Stomach (tissue), 9 donors: Measurements from ENCODE around the gene FCHSD2. TPM values are rescaled to one million over a fixed set of nuclear protein-coding genes. Genes with fewer than 3 reads are reported as not detected.
"Not testable (repeated sequence)": the region's sequence is repeated elsewhere in the genome, so short reads cannot be mapped to it uniquely, and the experiment has no call there.

Experiments
- DNase-seq, 2 donors: peaks; one replicate each; pipeline versions ENCODE4 v3.0.0 to v3.0.0-alpha.2; 2013 to 2019
- H3K27ac ChIP-seq, 5 donors: fragments of 200-600 bp in 4 of 5; sonication (generic) in 4 of 5; one replicate each; pipeline ENCODE4 v1.5.1; 2013 to 2019; ENCODE audit warnings: mild to moderate bottlenecking in 1 of 5, moderate library complexity in 1 of 5
- H3K27me3 ChIP-seq, 3 donors: fragments of 200-600 bp; sonication (generic); one replicate each; pipeline ENCODE4 v1.5.1; 2017 to 2019; ENCODE audit warnings: mixed run types in 1 of 3
- H3K36me3 ChIP-seq, 4 donors: fragments of 200-600 bp; sonication (generic); 1 replicate in 3 of 4; 2 replicates in 1 of 4; pipeline ENCODE4 v1.5.1; 2016 to 2019
- H3K4me1 ChIP-seq, 4 donors: fragments of 200-600 bp; sonication (generic); one replicate each; pipeline ENCODE4 v1.5.1; 2016 to 2019
- H3K4me3 ChIP-seq, 4 donors: fragments of 200-600 bp; sonication (generic) in 3 of 4; one replicate each; pipeline ENCODE4 v1.5.1; 2016 to 2019; ENCODE audit warnings: mild to moderate bottlenecking in 1 of 4
- H3K9me3 ChIP-seq, 4 donors: fragments of 200-600 bp; sonication (generic); one replicate each; pipeline ENCODE4 v1.5.1; 2016 to 2019
- CTCF ChIP-seq, 7 experiments: fragments of 450-650 bp in 4 of 7; fragments of 200-600 bp in 3 of 7; sonication (generic) in 3 of 7; IDR thresholded peaks; one replicate each; pipeline ENCODE4 v1.5.1; 2016 to 2019; ENCODE audit warnings: antibody characterized with exemption in 7 of 7, control low read depth in 2 of 7, mild to moderate bottlenecking in 1 of 7
- EP300 ChIP-seq: sonication (generic); formaldehyde crosslinking; IDR thresholded peaks from one replicate; pipeline ENCODE4 v1.6.1; 2017; ENCODE audit warnings: antibody characterized with exemption
- POLR2A ChIP-seq, 4 donors: fragments of 450-650 bp; IDR thresholded peaks; one replicate each; pipeline ENCODE4 v1.6.1; 2016; ENCODE audit warnings: antibody characterized with exemption in 4 of 4, control low read depth in 2 of 4, mild to moderate bottlenecking in 1 of 4, moderate library complexity in 1 of 4
- POLR2AphosphoS5 ChIP-seq, 3 donors: sonication (generic); formaldehyde crosslinking; IDR thresholded peaks; one replicate each; pipeline ENCODE4 v1.6.1; 2016; ENCODE audit warnings: antibody characterized with exemption in 3 of 3
- WGBS, 5 donors: extraction: QIAGEN DNeasy Blood & Tissue Kit in 3 of 5; methylation state at CpG; one replicate each; pipeline versions ENCODE4 v1.1.5 to v1.1.7; 2013 to 2018; 5-methylcytosine and 5-hydroxymethylcytosine counted together
- intact Hi-C: fragments of 100-400 bp; cut with DNase I; formaldehyde crosslinking; loops from one replicate; pipeline ENCODE4 v1.15.1; 2023; ENCODE audit warnings: low total_unique reads
- polyA plus RNA-seq, 3 donors: library from polyadenylated mRNA; stranded (reverse); fragments of 200-250 nt; gene quantifications; one replicate each; pipeline ENCODE4 v1.2.3, GENCODE V29; 2013
- total RNA-seq, 5 donors: library from RNA; depleted of rRNA; stranded (reverse); fragments of >200 nt; gene quantifications; one replicate each; pipeline versions ENCODE4 v1.1.0 to v1.2.3, GENCODE V29; 2014 to 2016
- donor health status: healthy with polysubstance abuse.
- donor health status: Bipolar disorder and iron deficiency.
- donor health status: healthy.

The FCHSD2 gene
- total and polyA plus RNA-seq, 8 donors: 5.7 to 64.3 (median 15.9) TPM

- TF ChIP-seq EP300 (no peak), POLR2AphosphoS5 (IDR thresholded peaks at IDR 0.05) (no peak), POLR2A (IDR thresholded peaks at IDR 0.05) (no peak), CTCF (IDR thresholded peaks at IDR 0.05) (no peak)
- no peaks in the 10 kb centered on the region for H3K36me3 ChIP-seq
- H3K27ac ChIP-seq: peak overlapping the region; percentile 9 to 95 (median 91)
- peaks cover 29 to 61% (median 47%) of the 10 kb centered on the region in 4 donors for H3K4me1 ChIP-seq
- H3K4me3 ChIP-seq: peak overlapping the region in 3 of 4 donors; percentile 60 to 75 (median 63)
- 31 to 59% (median 46%) methylated on average over 2 of the region's 2 CpGs for WGBS, 5 donors
- intact Hi-C loops: no loop called here
- no peaks in the 10 kb centered on the region for H3K27me3 ChIP-seq
- DNase-seq: no peak
- H3K9me3 ChIP-seq: no peaks in the 10 kb centered on the region
Observed at GRCh38 chr11:72793076-72793424, 349.1 kb downstream of the FCHSD2 start.

- peak overlapping the region in 4 of 5 donors; percentile 91 to 95 (median 93) for H3K27ac ChIP-seq
- intact Hi-C loops: no loop called here
- no peak for TF ChIP-seq POLR2AphosphoS5 (IDR thresholded peaks at IDR 0.05)
- no peak for TF ChIP-seq CTCF (IDR thresholded peaks at IDR 0.05)
- no peak for TF ChIP-seq EP300
- no peak for TF ChIP-seq POLR2A (IDR thresholded peaks at IDR 0.05)
- H3K4me1 ChIP-seq: peaks cover 33 to 66% (median 52%) of the 10 kb centered on the region in 4 donors
- H3K9me3 ChIP-seq: no peaks in the 10 kb centered on the region
- H3K27me3 ChIP-seq: no peaks in the 10 kb centered on the region
- H3K4me3 ChIP-seq: peak overlapping the region in 1 of 4 donors; percentile 63
- DNase-seq: peak in 1 of 2 donors; percentile 13
- WGBS, 5 donors: 94 to 100% (median 96%) methylated on average over 2 to 3 of the region's 3 CpGs
- no peaks in the 10 kb centered on the region for H3K36me3 ChIP-seq
Observed at GRCh38 chr11:72792437-72793021, 349.6 kb downstream of the FCHSD2 start.

DNA sequence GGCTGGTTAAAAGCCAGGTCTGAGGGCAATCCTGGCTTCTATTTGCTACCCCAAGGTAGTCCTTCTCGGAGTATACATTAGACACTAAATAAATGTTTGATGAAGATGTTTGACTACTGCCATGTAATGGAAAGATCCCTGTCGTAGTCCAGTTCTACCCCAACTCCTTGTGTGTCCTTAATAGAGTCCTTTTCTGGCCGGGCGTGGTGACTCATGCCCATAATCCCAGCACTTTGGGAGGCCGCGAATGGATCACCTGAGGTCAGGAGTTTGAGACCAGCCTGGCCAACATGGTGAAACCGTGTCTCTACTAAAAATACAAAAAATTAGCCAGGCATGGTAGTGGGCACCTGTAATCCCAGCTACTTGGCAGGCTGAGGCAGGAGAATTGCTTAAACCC lies 350.9 kb downstream of the FCHSD2 start:
- H3K4me3 ChIP-seq, H3K27me3 ChIP-seq, H3K27ac ChIP-seq, H3K9me3 ChIP-seq, intact Hi-C loops, H3K36me3 ChIP-seq, DNase-seq: not testable (repeated sequence)
- H3K4me1 ChIP-seq: peaks cover 40 to 80% (median 63%) of the 10 kb centered on the region in 4 donors
- 36 to 76% (median 65%) methylated on average over 7 of the region's 7 CpGs for WGBS, 5 donors

- H3K27me3 ChIP-seq: no peaks in the 10 kb centered on the region
- 48 to 71% (median 59%) methylated on average over 7 to 10 of the region's 10 CpGs for WGBS, 5 donors
- DNase-seq: peak; percentile 27 to 50
- TF ChIP-seq CTCF (IDR thresholded peaks at IDR 0.05): no peak
- TF ChIP-seq POLR2A (IDR thresholded peaks at IDR 0.05): no peak
- TF ChIP-seq POLR2AphosphoS5 (IDR thresholded peaks at IDR 0.05): no peak
- TF ChIP-seq EP300: no peak
- intact Hi-C loops: no loop called here
- H3K4me3 ChIP-seq: no peak overlapping the region
- H3K27ac ChIP-seq: peak overlapping the region in 4 of 5 donors; percentile 46 to 96 (median 92)
- H3K36me3 ChIP-seq: no peaks in the 10 kb centered on the region
- no peaks in the 10 kb centered on the region for H3K9me3 ChIP-seq
- peaks cover 45 to 79% (median 71%) of the 10 kb centered on the region in 4 donors for H3K4me1 ChIP-seq
Observed at GRCh38 chr11:72789493-72790131, 352.5 kb downstream of the FCHSD2 start.

DNA sequence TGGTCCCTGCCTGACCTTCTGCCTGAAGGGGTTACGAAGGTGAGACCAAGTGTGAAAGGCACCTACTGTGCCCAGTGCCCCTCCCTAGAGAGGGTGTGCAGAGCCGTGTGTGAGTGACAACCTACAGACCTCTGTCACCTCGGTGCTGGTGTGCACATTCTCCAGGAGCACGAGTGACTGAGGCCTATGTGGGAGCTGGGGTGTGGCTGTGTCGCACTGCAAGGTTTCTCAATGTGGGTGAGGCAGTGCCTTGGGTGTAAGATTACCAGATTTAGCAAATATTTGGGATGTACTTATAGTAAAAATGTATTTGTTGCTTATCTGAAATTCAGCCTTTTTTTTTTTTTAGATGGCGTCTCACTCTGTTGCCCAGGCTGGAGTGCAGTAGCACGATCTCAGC lies 353.9 kb downstream of the FCHSD2 start:
- no peaks in the 10 kb centered on the region for H3K27me3 ChIP-seq
- peak overlapping the region; percentile 90 to 96 (median 93) for H3K27ac ChIP-seq
- intact Hi-C loops: no loop called here
- no peak overlapping the region for H3K4me3 ChIP-seq
- H3K36me3 ChIP-seq: no peaks in the 10 kb centered on the region
- no peak for TF ChIP-seq EP300
- TF ChIP-seq POLR2A (IDR thresholded peaks at IDR 0.05): no peak
- TF ChIP-seq CTCF (IDR thresholded peaks at IDR 0.05): no peak
- peak in 1 of 3 donors; percentile 11 for TF ChIP-seq POLR2AphosphoS5 (IDR thresholded peaks at IDR 0.05)
- no peaks in the 10 kb centered on the region for H3K9me3 ChIP-seq
- peak; percentile 55 to 69 for DNase-seq
- WGBS, 5 donors: 34 to 60% (median 55%) methylated on average over 6 to 7 of the region's 7 CpGs
- H3K4me1 ChIP-seq: peaks cover 36 to 78% (median 68%) of the 10 kb centered on the region in 4 donors
